ENCODE data around the gene MAP3K2. TPM values are rescaled to one million over a fixed set of nuclear protein-coding genes. Genes with fewer than 3 reads are reported as not detected.
"Not testable (repeated sequence)": the region's sequence is repeated elsewhere in the genome, so short reads cannot be mapped to it uniquely, and the experiment has no call there.

Gene MAP3K2
- total and polyA plus RNA-seq, 5 donors from 2014 or later = 48.4 to 95.7 (median 50.6) TPM

- H3K36me3 Mint-ChIP-seq = no peaks in the 10 kb centered on the region
- peaks cover 16 to 40% (median 27%) of the 10 kb centered on the region in 4 donors for H3K4me1 Mint-ChIP-seq
- H3K4me3 Mint-ChIP-seq = peak overlapping the region in 1 of 4 donors; percentile 78
Observed at GRCh38 chr2:127413200-127413599, 25.4 kb upstream of the MAP3K2 start.

GRCh38 chr2:127411653-127412369, 24.0 kb upstream of the MAP3K2 start:
- Mint-ChIP-seq H3K27me3 (no peaks in the 10 kb centered on the region), H3K36me3 (no peaks in the 10 kb centered on the region), H3K9me3 (peaks cover 0 to 2% (median 0%) of the 10 kb centered on the region in 7 donors), H3K4me1 (peaks cover 15 to 37% (median 26%) of the 10 kb centered on the region in 4 donors), H3K4me3 (peak overlapping the region in 3 of 4 donors; percentile 26 to 59 (median 42)), H3K27ac (peak overlapping the region in 2 of 3 donors; percentile 33 to 55)
- Histone ChIP-seq H3K4me1 (ENCODE audit: control insufficient read depth, insufficient read depth, low read length, poor library complexity, severe bottlenecking) (peaks cover 39% of the 10 kb centered on the region), H3K27me3 (ENCODE audit: control insufficient read depth, insufficient read depth, low read length) (no peaks in the 10 kb centered on the region), H3K9me3 (ENCODE audit: control insufficient read depth in 2 of 2, low read length in 2 of 2) (peaks cover 0 to 2% of the 10 kb centered on the region in 2 experiments), H3K27ac (ENCODE audit: insufficient read depth, low read length, poor library complexity, severe bottlenecking) (no peak overlapping the region), H3K4me3 (ENCODE audit: low read depth, low read length) (peak overlapping the region; percentile 73), H3K36me3 (ENCODE audit: control insufficient read depth, insufficient read depth, low read length) (no peaks in the 10 kb centered on the region)
- DNase-seq (no peak), ATAC-seq (ENCODE audit: low read depth in 2 of 2) (no peak)

More at GRCh38 chr2:127413200-127413599, 25.4 kb upstream of the MAP3K2 start:
- Mint-ChIP-seq H3K27me3 (no peaks in the 10 kb centered on the region), H3K27ac (no peak overlapping the region), H3K9me3 (peaks cover 0 to 2% (median 0%) of the 10 kb centered on the region in 7 donors)
- Histone ChIP-seq H3K36me3 (ENCODE audit: control insufficient read depth, insufficient read depth, low read length) (no peaks in the 10 kb centered on the region), H3K9me3 (ENCODE audit: control insufficient read depth in 2 of 2, low read length in 2 of 2) (peaks cover 0 to 2% of the 10 kb centered on the region in 2 experiments), H3K4me3 (ENCODE audit: low read depth, low read length) (no peak overlapping the region), H3K4me1 (ENCODE audit: control insufficient read depth, insufficient read depth, low read length, poor library complexity, severe bottlenecking) (peaks cover 33% of the 10 kb centered on the region), H3K27me3 (ENCODE audit: control insufficient read depth, insufficient read depth, low read length) (no peaks in the 10 kb centered on the region), H3K27ac (ENCODE audit: insufficient read depth, low read length, poor library complexity, severe bottlenecking) (no peak overlapping the region)
- DNase-seq (no peak), ATAC-seq (ENCODE audit: low read depth in 2 of 2) (no peak)

- peaks cover 0 to 2% (median 0%) of the 10 kb centered on the region in 7 donors for H3K9me3 Mint-ChIP-seq
- Histone ChIP-seq H3K27ac (ENCODE audit: insufficient read depth, low read length, poor library complexity, severe bottlenecking) (peak overlapping the region; percentile 60), H3K4me3 (ENCODE audit: low read depth, low read length) (peak overlapping the region; percentile 73), H3K27me3 (ENCODE audit: control insufficient read depth, insufficient read depth, low read length) (no peaks in the 10 kb centered on the region), H3K9me3 (ENCODE audit: control insufficient read depth in 2 of 2, low read length in 2 of 2) (peaks cover 0 to 2% of the 10 kb centered on the region in 2 experiments), H3K36me3 (ENCODE audit: control insufficient read depth, insufficient read depth, low read length) (no peaks in the 10 kb centered on the region), H3K4me1 (ENCODE audit: control insufficient read depth, insufficient read depth, low read length, poor library complexity, severe bottlenecking) (peaks cover 31% of the 10 kb centered on the region)
- ATAC-seq (ENCODE audit: low read depth in 2 of 2) (no peak), DNase-seq (peak in 1 of 3 donors; percentile 72)
- peak overlapping the region; percentile 33 to 98 (median 55) for H3K27ac Mint-ChIP-seq
- no peaks in the 10 kb centered on the region for H3K36me3 Mint-ChIP-seq
- no peaks in the 10 kb centered on the region for H3K27me3 Mint-ChIP-seq
- H3K4me1 Mint-ChIP-seq = peaks cover 12 to 30% (median 25%) of the 10 kb centered on the region in 4 donors
- peak overlapping the region; percentile 26 to 85 (median 60) for H3K4me3 Mint-ChIP-seq
Observed at GRCh38 chr2:127410871-127411652, 23.3 kb upstream of the MAP3K2 start.

GRCh38 chr2:127409716-127410115, 21.9 kb upstream of the MAP3K2 start:
- H3K27ac ChIP-seq (ENCODE audit: insufficient read depth, low read length, poor library complexity, severe bottlenecking); H3K27me3 Mint-ChIP-seq; H3K36me3 ChIP-seq (ENCODE audit: control insufficient read depth, insufficient read depth, low read length); H3K4me3 ChIP-seq (ENCODE audit: low read depth, low read length); DNase-seq; H3K27me3 ChIP-seq (ENCODE audit: control insufficient read depth, insufficient read depth, low read length); H3K9me3 Mint-ChIP-seq; H3K9me3 ChIP-seq (ENCODE audit: control insufficient read depth in 2 of 2, low read length in 2 of 2); H3K36me3 Mint-ChIP-seq; ATAC-seq (ENCODE audit: low read depth in 2 of 2): not testable (repeated sequence)
- Mint-ChIP-seq H3K4me3 (peak overlapping the region in 2 of 4 donors; percentile 41 to 70), H3K27ac (peak overlapping the region in 1 of 3 donors; percentile 60), H3K4me1 (peaks cover 12 to 25% (median 23%) of the 10 kb centered on the region in 4 donors)
- H3K4me1 ChIP-seq (ENCODE audit: control insufficient read depth, insufficient read depth, low read length, poor library complexity, severe bottlenecking) = peaks cover 25% of the 10 kb centered on the region

GRCh38 chr2:127408807-127409099, 21.0 kb upstream of the MAP3K2 start:
- H3K27ac Mint-ChIP-seq = peak overlapping the region in 2 of 3 donors; percentile 67 to 83
- Histone ChIP-seq H3K4me3 (ENCODE audit: low read depth, low read length) (no peak overlapping the region), H3K27ac (ENCODE audit: insufficient read depth, low read length, poor library complexity, severe bottlenecking) (peak overlapping the region; percentile 56), H3K9me3 (ENCODE audit: control insufficient read depth in 2 of 2, low read length in 2 of 2) (peaks cover 0 to 2% of the 10 kb centered on the region in 2 experiments), H3K36me3 (ENCODE audit: control insufficient read depth, insufficient read depth, low read length) (no peaks in the 10 kb centered on the region), H3K27me3 (ENCODE audit: control insufficient read depth, insufficient read depth, low read length) (no peaks in the 10 kb centered on the region), H3K4me1 (ENCODE audit: control insufficient read depth, insufficient read depth, low read length, poor library complexity, severe bottlenecking) (peaks cover 25% of the 10 kb centered on the region)
- peaks cover 0 to 2% (median 0%) of the 10 kb centered on the region in 7 donors for H3K9me3 Mint-ChIP-seq
- peak overlapping the region; percentile 74 to 90 (median 78) for H3K4me3 Mint-ChIP-seq
- no peaks in the 10 kb centered on the region for H3K36me3 Mint-ChIP-seq
- H3K4me1 Mint-ChIP-seq = peaks cover 12 to 24% (median 20%) of the 10 kb centered on the region in 4 donors
- ATAC-seq (ENCODE audit: low read depth in 2 of 2) (no peak), DNase-seq (no peak)
- H3K27me3 Mint-ChIP-seq = no peaks in the 10 kb centered on the region

GRCh38 chr2:127408004-127408806, 20.4 kb upstream of the MAP3K2 start:
- peaks cover 0 to under 1% of the 10 kb centered on the region in 2 experiments for H3K9me3 ChIP-seq (ENCODE audit: control insufficient read depth in 2 of 2, low read length in 2 of 2)
- H3K4me1 ChIP-seq (ENCODE audit: control insufficient read depth, insufficient read depth, low read length, poor library complexity, severe bottlenecking) = peaks cover 25% of the 10 kb centered on the region
- DNase-seq = peak; percentile 79 to 86 (median 83)
- Mint-ChIP-seq H3K27me3 (no peaks in the 10 kb centered on the region), H3K4me1 (peaks cover 12 to 24% (median 20%) of the 10 kb centered on the region in 4 donors), H3K36me3 (no peaks in the 10 kb centered on the region), H3K27ac (peak overlapping the region in 2 of 3 donors; percentile 67 to 83), H3K4me3 (peak overlapping the region; percentile 76 to 91 (median 80)), H3K9me3 (peaks cover 0 to 2% (median 0%) of the 10 kb centered on the region in 7 donors)
- no peak overlapping the region for H3K4me3 ChIP-seq (ENCODE audit: low read depth, low read length)
- H3K27me3 ChIP-seq (ENCODE audit: control insufficient read depth, insufficient read depth, low read length) = no peaks in the 10 kb centered on the region
- peak; percentile 92 to 95 for ATAC-seq (ENCODE audit: low read depth in 2 of 2)
- H3K36me3 ChIP-seq (ENCODE audit: control insufficient read depth, insufficient read depth, low read length) = no peaks in the 10 kb centered on the region
- H3K27ac ChIP-seq (ENCODE audit: insufficient read depth, low read length, poor library complexity, severe bottlenecking) = peak overlapping the region; percentile 56

GRCh38 chr2:127407661-127408003, 19.9 kb upstream of the MAP3K2 start:
- Histone ChIP-seq H3K36me3 (ENCODE audit: control insufficient read depth, insufficient read depth, low read length) (no peaks in the 10 kb centered on the region), H3K27me3 (ENCODE audit: control insufficient read depth, insufficient read depth, low read length) (no peaks in the 10 kb centered on the region), H3K27ac (ENCODE audit: insufficient read depth, low read length, poor library complexity, severe bottlenecking) (peak overlapping the region; percentile 56), H3K9me3 (ENCODE audit: control insufficient read depth in 2 of 2, low read length in 2 of 2) (no peaks in the 10 kb centered on the region), H3K4me1 (ENCODE audit: control insufficient read depth, insufficient read depth, low read length, poor library complexity, severe bottlenecking) (peaks cover 25% of the 10 kb centered on the region), H3K4me3 (ENCODE audit: low read depth, low read length) (peak overlapping the region; percentile 29)
- no peak for DNase-seq
- H3K36me3 Mint-ChIP-seq = no peaks in the 10 kb centered on the region
- H3K4me1 Mint-ChIP-seq = peaks cover 12 to 24% (median 20%) of the 10 kb centered on the region in 4 donors
- H3K4me3 Mint-ChIP-seq = peak overlapping the region; percentile 76 to 91 (median 80)
- no peaks in the 10 kb centered on the region for H3K27me3 Mint-ChIP-seq
- ATAC-seq (ENCODE audit: low read depth in 2 of 2) = peak; percentile 42 to 63
- no peaks in the 10 kb centered on the region for H3K9me3 Mint-ChIP-seq
- H3K27ac Mint-ChIP-seq = peak overlapping the region in 1 of 3 donors; percentile 20

All from CD4-positive, CD25-positive, alpha-beta regulatory T cell (primary cell).